GM18499 (cell line): ENCODE data around the gene ZNF500.
"Not testable (repeated sequence)": the region's sequence is repeated elsewhere in the genome, so short reads cannot be mapped to it uniquely, and the experiment has no call there.

ENCODE experiments used
- ATAC-seq: cut with Tn5 transposase; IDR thresholded peaks from one replicate; pipeline ENCODE4 v1.9.1; 2021; ENCODE audit warnings: moderate number of reproducible peaks; ENCODE audit not compliant: insufficient read depth, unreplicated experiment

The ZNF500 gene

GRCh38 chr16:4796982-4797804, 30.2 kb upstream of the ZNF500 start:
- no peak for ATAC-seq

- no peak for ATAC-seq
These were observed 29.0 kb upstream of the ZNF500 start for GRCh38 chr16:4795828-4796572.

DNA sequence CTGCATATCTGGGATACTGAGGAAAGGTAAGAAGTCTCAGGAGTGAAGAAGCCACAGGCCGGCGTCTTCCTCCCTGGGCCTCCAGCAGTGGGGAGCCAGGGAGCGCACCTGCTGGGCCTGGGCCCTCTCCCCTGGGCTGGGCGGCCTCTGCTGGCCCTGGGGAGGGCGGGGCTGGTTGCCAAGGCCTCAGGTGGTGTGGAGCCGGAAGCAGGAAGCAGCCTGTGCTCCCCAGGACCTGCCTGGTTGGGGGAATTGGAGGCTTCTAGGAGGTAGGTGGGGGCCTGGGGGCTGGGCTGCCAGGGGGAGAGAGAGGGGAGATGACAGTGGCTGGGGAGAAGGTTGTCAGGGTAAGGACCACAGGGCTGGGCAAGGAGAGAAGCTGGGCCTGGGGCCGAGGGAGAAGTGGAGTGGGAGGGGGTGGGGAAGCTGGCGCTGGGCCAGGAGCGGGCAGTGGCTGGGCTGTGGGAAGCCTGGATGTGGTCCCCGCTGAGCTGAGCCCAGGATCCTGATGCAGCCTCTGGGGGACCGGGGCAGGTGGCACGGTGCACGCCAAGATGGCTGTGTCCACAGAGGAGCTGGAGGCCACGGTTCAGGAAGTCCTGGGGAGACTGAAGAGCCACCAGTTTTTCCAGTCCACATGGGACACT, 28.3 kb upstream of the ZNF500 start, which contains the start of gene SMIM22:
Gene SMIM22 (plus strand): TSS at position 189 of the 647 bp plus-strand sequence. CDS start 366 bp downstream, at position 555.
- no peak for ATAC-seq

GRCh38 chr16:4792951-4793513, 26.1 kb upstream of the ZNF500 start:
- no peak for ATAC-seq

DNA sequence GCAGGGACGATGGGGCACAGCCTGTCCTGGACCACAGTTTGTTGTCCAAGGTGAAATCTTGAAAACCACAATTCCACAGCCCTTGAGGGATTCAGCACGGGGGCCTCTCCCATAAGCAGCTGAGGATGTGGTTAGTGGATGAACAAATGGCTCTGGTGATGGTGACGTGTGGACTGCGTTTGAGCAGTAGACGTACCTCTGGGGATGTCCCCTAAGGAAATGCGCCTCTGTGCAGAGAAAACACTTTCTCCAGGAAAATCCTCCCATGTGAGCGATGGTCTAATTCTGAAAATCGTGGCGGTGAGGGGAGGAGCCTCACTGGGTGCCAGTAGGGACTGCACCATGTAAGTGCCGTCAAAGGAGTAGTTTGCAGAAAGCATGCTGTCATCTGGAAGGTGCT, 23.9 kb upstream of the ZNF500 start:
- ATAC-seq = no peak

GRCh38 chr16:4790261-4790660, 23.3 kb upstream of the ZNF500 start:
- no peak for ATAC-seq

- ATAC-seq = no peak
These were observed 21.9 kb upstream of the ZNF500 start for GRCh38 chr16:4788910-4789309.

DNA sequence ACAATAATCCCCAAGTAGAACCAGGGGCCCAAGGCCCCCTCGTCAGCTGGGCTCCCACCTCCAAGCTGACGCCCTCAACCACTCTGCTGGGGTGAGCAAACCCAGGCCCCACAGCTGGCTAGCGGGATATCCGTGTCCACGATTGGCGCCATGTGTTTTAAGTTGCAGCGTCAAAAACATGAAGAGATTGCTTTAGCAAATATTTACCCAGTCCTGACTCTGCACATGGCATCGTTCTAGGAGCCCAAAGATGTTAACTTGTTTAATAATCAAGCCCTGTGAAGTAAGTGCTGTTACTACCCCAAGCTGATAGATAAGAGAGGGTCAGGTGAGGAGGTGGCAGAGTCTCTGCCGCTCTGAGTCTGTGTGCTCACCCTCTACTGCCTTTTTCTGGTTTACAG, 21.5 kb upstream of the ZNF500 start:
- ATAC-seq = no peak

DNA sequence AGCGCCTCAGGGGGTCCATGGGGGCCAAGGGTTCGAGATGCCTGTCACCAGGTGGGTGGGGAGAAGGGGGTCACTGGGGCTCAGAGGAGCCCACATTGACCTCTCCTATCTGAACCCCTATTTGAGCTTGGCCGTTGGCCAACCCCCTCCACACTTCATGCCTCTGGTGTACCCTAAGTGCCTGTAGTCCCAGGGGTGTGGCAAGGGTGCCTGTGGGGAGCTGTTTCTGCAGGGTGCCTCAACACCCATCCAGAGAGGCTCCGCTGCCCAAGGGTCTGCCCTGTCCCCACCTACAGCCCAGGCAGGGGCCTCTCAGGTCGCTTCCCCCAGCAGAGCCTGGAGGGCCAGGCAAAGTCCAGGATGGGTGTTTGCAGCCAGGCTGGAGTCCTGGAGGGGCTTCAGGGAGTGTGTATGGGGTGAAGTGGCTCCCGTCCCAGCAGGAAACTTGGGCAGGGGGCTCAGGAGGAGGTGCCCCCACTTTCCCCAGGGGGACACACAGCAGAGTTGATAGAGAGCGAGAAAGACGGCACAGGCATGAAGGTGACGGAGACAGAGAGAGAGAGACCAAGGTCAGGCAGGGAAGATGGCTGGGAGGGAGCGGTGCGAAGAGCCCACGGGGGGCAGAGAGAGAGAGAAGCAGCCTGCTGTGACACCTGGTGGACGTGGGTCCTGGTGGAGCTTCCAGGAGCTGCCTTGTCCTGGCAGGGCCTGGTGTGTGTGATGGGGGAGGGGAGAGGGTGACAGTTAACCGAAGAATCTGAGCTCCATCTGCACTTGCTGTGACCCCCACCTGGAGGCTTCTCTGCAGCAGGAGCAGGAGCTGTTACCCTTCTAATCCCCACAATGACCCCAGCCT, 20.9 kb upstream of the ZNF500 start, which contains the start of gene SEPTIN12:
Gene SEPTIN12 (minus strand): TSS at position 719 of the 856 bp plus-strand sequence. CDS start 700 bp downstream, at position 19.
- no peak for ATAC-seq

- no peak for ATAC-seq
These were observed 20.1 kb upstream of the ZNF500 start for GRCh38 chr16:4787068-4787467.

- ATAC-seq = no peak
These were observed 18.9 kb upstream of the ZNF500 start for GRCh38 chr16:4785758-4786433.

DNA sequence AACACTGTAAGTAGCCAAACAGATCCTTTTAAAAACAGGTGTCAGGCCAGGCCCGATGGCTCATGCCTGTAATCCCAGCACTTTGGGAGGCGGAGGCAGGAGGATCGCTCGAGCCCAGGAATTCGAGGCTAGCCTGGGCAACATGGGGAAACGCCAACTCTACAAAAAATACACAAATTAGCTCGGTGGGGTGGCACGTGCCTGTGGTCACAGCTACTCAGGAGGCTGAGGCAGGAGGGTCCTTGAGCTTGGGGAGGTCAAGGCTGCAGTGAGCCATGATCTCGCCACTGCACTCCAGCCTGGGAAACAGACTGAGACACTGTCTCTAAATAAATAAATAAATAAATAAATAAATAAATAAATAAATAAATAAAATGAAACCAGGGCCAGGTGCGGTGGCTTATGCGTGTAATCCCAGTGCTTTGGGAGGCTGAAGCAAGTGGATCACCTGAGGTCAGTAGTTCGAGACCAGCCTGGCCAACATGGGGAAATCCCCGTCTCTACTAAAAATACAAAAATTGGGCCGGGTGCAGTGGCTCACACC, 17.6 kb upstream of the ZNF500 start:
- ATAC-seq = not testable (repeated sequence)

DNA sequence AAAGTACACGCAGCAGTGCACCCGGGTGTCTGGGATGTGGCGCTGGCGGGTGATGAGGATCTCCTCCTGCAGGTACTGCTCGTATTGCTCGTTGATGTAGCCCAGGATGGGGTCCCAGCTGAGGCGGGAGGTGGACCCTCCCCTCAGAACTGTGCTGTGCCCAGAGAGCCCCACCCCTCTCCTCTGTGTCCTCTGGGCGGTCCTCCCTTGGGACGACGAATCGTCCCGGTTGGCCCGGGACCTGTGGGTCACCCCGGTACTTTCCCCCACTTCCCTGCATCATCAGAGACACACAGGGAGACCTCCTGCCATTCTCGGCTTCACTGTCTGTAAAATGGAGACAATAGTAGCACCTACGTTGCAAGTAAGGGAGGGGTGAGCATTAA, 17.0 kb upstream of the ZNF500 start:
- no peak for ATAC-seq

GRCh38 chr16:4783251-4783950, 16.4 kb upstream of the ZNF500 start:
- ATAC-seq = no peak

GRCh38 chr16:4780235-4780634, 13.3 kb upstream of the ZNF500 start:
- no peak for ATAC-seq

DNA sequence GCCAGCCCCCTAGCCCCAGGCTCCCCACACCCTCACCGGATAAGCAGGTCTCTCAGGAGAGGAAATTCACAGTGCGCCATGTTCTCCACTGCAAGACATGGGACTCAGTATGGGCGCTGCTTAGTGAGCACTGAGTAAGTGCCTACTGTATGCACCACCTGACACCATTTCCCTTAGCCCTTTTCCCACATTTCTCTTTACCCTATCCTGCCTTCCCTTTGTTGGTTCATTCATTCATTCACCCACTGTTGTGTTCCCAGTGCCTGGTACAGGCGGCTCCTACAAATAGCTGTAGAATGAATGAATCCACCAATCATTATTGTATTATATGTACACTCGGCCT, 11.1 kb upstream of the ZNF500 start:
- no peak for ATAC-seq

- ATAC-seq = no peak
These were observed 10.5 kb upstream of the ZNF500 start for GRCh38 chr16:4777339-4778049.
